Panc1 (cell line): ENCODE data around the gene BHLHE40.

Experiments used
- CTCF ChIP-seq: fragments of 450-650 bp; IDR thresholded peaks from 2 replicates; pipeline ENCODE4 v1.5.1; 2017; ENCODE audit warnings: mild to moderate bottlenecking
- POLR2AphosphoS5 ChIP-seq: IDR thresholded peaks from 2 replicates; pipeline ENCODE4 v1.6.1; 2012; ENCODE audit warnings: mild to moderate bottlenecking, low read depth, low read length, moderate library complexity
- REST ChIP-seq, 2 experiments: IDR thresholded peaks; 2 replicates each; pipeline ENCODE4 v1.6.1; 2011 to 2012; ENCODE audit warnings: low read depth in 2 of 2, control low read depth in 1 of 2, low read length in 1 of 2, mild to moderate bottlenecking in 1 of 2, moderate library complexity in 1 of 2; ENCODE audit not compliant: insufficient read depth in 1 of 2
- SIN3A ChIP-seq: IDR thresholded peaks from 2 replicates; pipeline ENCODE4 v1.6.1; 2012; ENCODE audit warnings: low read depth, mild to moderate bottlenecking, low read length, moderate library complexity, borderline replicate concordance; ENCODE audit not compliant: insufficient read depth
- TCF7L2 ChIP-seq: IDR thresholded peaks from 2 replicates; pipeline ENCODE4 v1.6.1; 2011; ENCODE audit warnings: mild to moderate bottlenecking, low read depth, low read length, inconsistent platforms

- TF ChIP-seq CTCF = no peak
- TF ChIP-seq POLR2AphosphoS5 = no peak; the same call in 1 of the 2 replicates
- no peak for TF ChIP-seq SIN3A
- TF ChIP-seq REST (IDR thresholded peaks at IDR 0.05; ENCODE audit: insufficient read depth in 1 of 2, low read depth in 2 of 2, low read length in 1 of 2) = no peak
- no peak for TF ChIP-seq TCF7L2
Observed at GRCh38 chr3:4983739-4984510, 4.7 kb downstream of the BHLHE40 start.
